Measurements from ENCODE around the gene CRIP2. TPM values are rescaled to one million over a fixed set of nuclear protein-coding genes. Genes with fewer than 3 reads are reported as not detected.

CRIP2 gene
- total RNA-seq, 1 donor from 2014 or later: 88.0 TPM

- DNase-seq (ENCODE audit: low spot score in 2 of 2) (no peak), FAIRE-seq (no peak)
Measured at GRCh38 chr14:105495990-105496830, 21.6 kb downstream of the CRIP2 start.

- DNase-seq (ENCODE audit: low spot score in 2 of 2) (no peak), FAIRE-seq (no peak)
Measured at GRCh38 chr14:105496831-105497591, 22.4 kb downstream of the CRIP2 start.

GRCh38 chr14:105497671-105498429, 23.2 kb downstream of the CRIP2 start:
- DNase-seq (ENCODE audit: low spot score in 2 of 2): no peak
- FAIRE-seq: no peak

- peak; percentile 60 to 82 for DNase-seq (ENCODE audit: low spot score in 2 of 2)
- FAIRE-seq: no peak
Measured at GRCh38 chr14:105498430-105499255, 24.0 kb downstream of the CRIP2 start.

GRCh38 chr14:105499256-105500035, 24.8 kb downstream of the CRIP2 start:
- FAIRE-seq (no peak), DNase-seq (ENCODE audit: low spot score in 2 of 2) (peak; percentile 80 to 92)

GRCh38 chr14:105500036-105500725, 25.6 kb downstream of the CRIP2 start:
- FAIRE-seq (no peak), DNase-seq (ENCODE audit: low spot score in 2 of 2) (no peak)

- DNase-seq (ENCODE audit: low spot score in 2 of 2) (no peak), FAIRE-seq (no peak)
Measured at GRCh38 chr14:105500726-105501101, 26.1 kb downstream of the CRIP2 start.

- DNase-seq (ENCODE audit: low spot score in 2 of 2) (no peak), FAIRE-seq (no peak)
Measured at GRCh38 chr14:105501504-105502291, 27.1 kb downstream of the CRIP2 start.

GRCh38 chr14:105502446-105503295, 28.1 kb downstream of the CRIP2 start:
- DNase-seq (ENCODE audit: low spot score in 2 of 2) (no peak), FAIRE-seq (no peak)

- DNase-seq (ENCODE audit: low spot score in 2 of 2) (no peak), FAIRE-seq (no peak)
Measured at GRCh38 chr14:105503296-105503640, 28.6 kb downstream of the CRIP2 start.

GRCh38 chr14:105503935-105504692, 29.5 kb downstream of the CRIP2 start:
- DNase-seq (ENCODE audit: low spot score in 2 of 2) (no peak), FAIRE-seq (no peak)

- FAIRE-seq: no peak
- no peak for DNase-seq (ENCODE audit: low spot score in 2 of 2)
Measured at GRCh38 chr14:105505101-105505500, 30.5 kb downstream of the CRIP2 start.

GRCh38 chr14:105507247-105507646, 32.6 kb downstream of the CRIP2 start:
- DNase-seq (ENCODE audit: low spot score in 2 of 2): no peak
- FAIRE-seq: no peak

GRCh38 chr14:105508069-105508468, 33.4 kb downstream of the CRIP2 start:
- no peak for DNase-seq (ENCODE audit: low spot score in 2 of 2)
- FAIRE-seq: no peak

- DNase-seq (ENCODE audit: low spot score in 2 of 2) (no peak), FAIRE-seq (no peak)
Measured at GRCh38 chr14:105508601-105509000, 34.0 kb downstream of the CRIP2 start.

GRCh38 chr14:105517096-105517495, 42.5 kb downstream of the CRIP2 start:
- DNase-seq (ENCODE audit: low spot score in 2 of 2) (no peak), FAIRE-seq (no peak)

All from frontal cortex (tissue), 4 donors.